Muscle layer of duodenum (tissue), 2 donors: Measurements from ENCODE around the gene GCAT.
A peak's percentile ranks its signal among the peaks of the same experiment; 100 is the strongest.

Experiments
- H3K27ac ChIP-seq: one replicate; pipeline ENCODE4 v1.7.0; 2013; ENCODE audit warnings: mild to moderate bottlenecking, low read length
- H3K27me3 ChIP-seq: one replicate; pipeline ENCODE4 v1.7.0; 2013; ENCODE audit warnings: low read depth, mild to moderate bottlenecking, control low read depth, low read length
- H3K36me3 ChIP-seq, 2 donors: one replicate each; pipeline ENCODE4 v1.7.0; 2013; ENCODE audit warnings: low read length in 2 of 2, control low read depth in 1 of 2, mild to moderate bottlenecking in 1 of 2; ENCODE audit not compliant: insufficient read depth in 2 of 2, control insufficient read depth in 1 of 2
- H3K4me1 ChIP-seq, 2 donors: one replicate each; pipeline ENCODE4 v1.7.0; 2013; ENCODE audit warnings: low read length in 2 of 2, mild to moderate bottlenecking in 2 of 2, control low read depth in 1 of 2, moderate library complexity in 1 of 2; ENCODE audit not compliant: insufficient read depth in 2 of 2, control insufficient read depth in 1 of 2
- H3K4me3 ChIP-seq, 2 donors: one replicate each; pipeline ENCODE4 v1.7.0; 2013; ENCODE audit warnings: low read length in 2 of 2, low read depth in 1 of 2, mild to moderate bottlenecking in 1 of 2
- H3K9me3 ChIP-seq, 2 donors: one replicate each; pipeline ENCODE4 v1.7.0; 2013; ENCODE audit warnings: low read length in 2 of 2, control low read depth in 1 of 2, mild to moderate bottlenecking in 1 of 2; ENCODE audit not compliant: control insufficient read depth in 1 of 2
- donor health status: healthy.

GCAT gene

DNA sequence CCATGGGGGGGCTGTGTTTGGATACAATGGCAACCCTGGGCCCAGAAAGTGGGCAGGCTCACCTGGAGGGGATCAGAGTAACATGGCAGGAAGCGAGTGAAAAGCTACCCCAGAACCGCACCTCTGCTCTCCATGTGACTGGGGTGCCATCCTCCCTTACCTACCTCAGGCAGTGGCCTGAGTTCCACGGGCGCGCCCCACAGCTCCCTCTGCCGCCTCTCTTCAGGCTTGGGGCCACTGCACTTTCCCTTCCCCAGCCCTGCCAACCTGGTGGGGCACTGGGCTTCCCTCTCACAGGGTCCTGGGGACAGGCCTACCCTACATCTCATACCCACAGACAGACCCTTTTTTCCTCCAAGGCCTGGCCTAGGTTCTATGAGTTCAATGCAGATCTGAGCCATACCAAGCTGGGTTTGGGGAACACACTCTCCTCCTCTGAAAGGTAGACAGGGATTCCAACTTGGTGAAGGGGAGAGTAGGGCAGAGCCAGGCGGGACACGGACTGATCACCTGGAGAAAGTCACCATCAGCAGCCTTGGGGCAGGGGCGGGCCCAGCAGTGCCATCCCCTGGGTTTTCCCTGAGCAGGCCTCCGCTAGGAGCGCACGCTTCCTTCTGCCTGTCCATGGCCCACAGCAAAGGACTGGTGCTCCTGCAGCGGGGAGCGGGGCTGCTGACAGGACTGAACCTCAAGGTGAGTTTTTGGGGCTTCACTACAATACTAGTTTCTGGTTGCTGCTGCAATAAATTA, 22.5 kb downstream of the GCAT start:
- no peak overlapping the region for H3K27ac ChIP-seq
- H3K36me3 ChIP-seq: peaks cover 33 to 49% of the 10 kb centered on the region in 2 donors
- peaks cover 0 to 3% of the 10 kb centered on the region in 2 donors for H3K4me1 ChIP-seq
- H3K27me3 ChIP-seq: no peaks in the 10 kb centered on the region
- H3K4me3 ChIP-seq: no peak overlapping the region
- no peaks in the 10 kb centered on the region for H3K9me3 ChIP-seq

DNA sequence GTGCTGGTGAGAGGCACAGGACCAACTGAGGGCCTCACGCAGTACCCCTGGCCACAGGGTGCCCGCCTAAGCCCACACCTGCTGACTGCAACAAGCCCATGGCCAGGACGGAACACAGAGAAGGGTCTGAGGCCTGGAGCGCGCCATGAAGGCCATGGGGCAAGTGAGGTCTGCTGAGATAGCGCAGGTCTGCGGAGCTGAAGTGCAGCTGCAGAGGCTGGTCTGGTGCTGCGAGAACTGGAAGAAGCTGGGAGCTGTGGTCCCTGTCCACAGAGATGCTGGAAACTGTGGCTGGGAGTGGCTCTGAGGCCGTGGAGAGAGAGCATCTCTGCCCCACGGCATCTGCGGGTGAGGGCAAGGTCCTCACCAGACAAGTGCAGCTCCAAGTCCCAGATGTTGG, 23.7 kb downstream of the GCAT start:
- Histone ChIP-seq H3K27ac (no peak overlapping the region), H3K4me1 (peaks cover 0 to 3% of the 10 kb centered on the region in 2 donors), H3K4me3 (no peak overlapping the region), H3K9me3 (no peaks in the 10 kb centered on the region), H3K36me3 (peaks cover 33 to 53% of the 10 kb centered on the region in 2 donors), H3K27me3 (no peaks in the 10 kb centered on the region)

DNA sequence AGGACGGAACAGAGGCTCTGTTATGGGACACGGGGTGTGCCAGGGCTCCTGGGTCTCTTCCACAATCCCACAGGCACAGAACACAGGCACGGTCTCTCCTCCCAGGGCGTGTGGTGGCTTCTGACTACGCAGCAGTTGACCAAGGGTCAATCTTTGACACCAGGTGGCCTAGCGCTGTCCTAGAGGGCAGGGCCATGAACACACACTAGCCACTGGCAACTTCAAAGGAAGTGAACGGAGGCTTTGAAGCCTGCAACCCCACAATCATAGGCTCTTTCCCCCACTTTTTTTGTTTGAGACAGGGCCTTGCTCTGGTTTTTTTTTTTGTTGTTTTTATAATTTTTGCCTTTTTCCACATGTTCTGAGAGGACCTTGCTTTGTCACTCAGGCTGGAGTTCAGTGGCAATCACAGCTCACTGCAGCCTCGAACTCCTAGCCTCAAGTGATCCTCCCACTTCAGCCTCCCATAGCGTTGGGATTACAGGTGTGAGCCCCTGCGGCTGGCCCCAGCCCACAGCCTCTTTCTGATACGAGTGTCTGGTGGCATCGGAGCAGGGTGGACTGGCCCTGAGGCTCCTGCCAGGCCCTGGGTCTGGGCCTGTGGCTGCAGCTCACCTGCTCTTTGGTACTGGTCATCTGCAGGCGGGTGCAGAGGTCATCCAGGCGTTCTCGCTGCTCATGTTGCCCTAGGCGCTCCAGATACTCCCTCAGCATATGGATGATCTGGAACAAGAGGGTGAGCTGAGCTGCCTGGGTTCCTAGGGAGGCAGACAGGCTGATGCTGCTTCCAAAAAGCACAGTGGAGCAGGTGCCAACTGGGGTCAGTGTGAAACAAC, 24.5 kb downstream of the GCAT start:
- Histone ChIP-seq H3K4me3 (no peak overlapping the region), H3K36me3 (peaks cover 33 to 60% of the 10 kb centered on the region in 2 donors), H3K27me3 (no peaks in the 10 kb centered on the region), H3K9me3 (no peaks in the 10 kb centered on the region), H3K27ac (no peak overlapping the region), H3K4me1 (no peaks in the 10 kb centered on the region)

DNA sequence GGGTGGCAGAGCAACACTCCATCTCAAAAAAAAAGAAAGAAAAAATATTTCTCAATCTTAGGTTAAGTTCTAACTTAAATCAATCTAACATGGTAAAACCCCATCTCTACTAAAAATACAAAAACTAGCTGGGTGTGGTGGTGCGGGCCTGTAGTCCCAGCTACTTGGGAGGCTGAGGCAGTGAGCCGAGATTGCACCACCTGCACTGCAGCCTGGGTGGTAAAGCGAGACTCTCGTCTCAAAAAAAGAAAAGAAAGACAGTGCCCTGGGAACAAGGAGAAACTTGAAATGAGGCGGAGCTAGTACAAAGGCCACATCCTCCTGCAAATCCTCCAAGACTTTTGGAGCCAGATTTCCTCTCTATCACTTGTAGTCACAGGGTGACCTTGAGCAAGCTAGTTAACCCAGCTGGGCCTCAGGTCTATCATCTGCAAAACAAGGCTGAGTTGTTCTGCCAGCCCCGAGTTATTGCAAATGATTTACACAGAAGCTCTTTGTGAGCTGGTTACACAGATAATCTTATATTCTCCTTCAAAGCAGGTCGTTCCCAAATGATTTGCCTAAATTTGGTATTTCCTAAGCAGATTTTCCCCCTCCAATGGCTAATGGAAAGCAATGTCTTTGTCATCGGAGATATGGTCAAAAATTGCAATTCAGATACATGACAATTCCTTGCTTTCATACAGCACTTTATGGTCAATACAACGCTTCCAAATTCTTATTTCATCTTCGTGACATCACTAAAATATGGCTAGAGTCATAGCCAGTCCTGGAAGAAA, 34.5 kb downstream of the GCAT start:
- H3K9me3 ChIP-seq: no peaks in the 10 kb centered on the region
- H3K4me3 ChIP-seq: peak overlapping the region in 1 of 2 donors; percentile 32
- H3K27ac ChIP-seq: no peak overlapping the region
- H3K36me3 ChIP-seq: peaks cover 10 to 19% of the 10 kb centered on the region in 2 donors
- H3K27me3 ChIP-seq: no peaks in the 10 kb centered on the region
- peaks cover 3 to 13% of the 10 kb centered on the region in 2 donors for H3K4me1 ChIP-seq

DNA sequence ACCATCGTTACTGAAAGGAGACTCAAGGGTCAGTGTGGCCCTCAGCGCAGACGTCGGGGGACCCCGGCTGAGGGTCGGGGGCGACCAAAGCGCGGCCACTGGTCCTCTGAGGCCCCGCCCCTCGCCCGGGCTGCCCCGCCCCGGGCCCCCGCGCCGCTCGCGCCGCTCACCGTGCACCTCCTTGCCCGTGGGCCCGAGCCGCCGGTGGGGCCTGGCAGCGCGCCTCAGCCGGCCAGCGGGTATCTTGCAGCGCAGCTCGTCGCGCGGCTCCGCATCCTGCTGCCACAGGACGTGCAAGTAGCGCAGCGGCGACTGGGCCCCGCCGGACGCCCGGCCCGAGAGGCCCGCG, 36.0 kb downstream of the GCAT start:
- Histone ChIP-seq H3K27me3 (no peaks in the 10 kb centered on the region), H3K27ac (peak overlapping the region; percentile 63), H3K4me1 (peaks cover 3 to 18% of the 10 kb centered on the region in 2 donors)

DNA sequence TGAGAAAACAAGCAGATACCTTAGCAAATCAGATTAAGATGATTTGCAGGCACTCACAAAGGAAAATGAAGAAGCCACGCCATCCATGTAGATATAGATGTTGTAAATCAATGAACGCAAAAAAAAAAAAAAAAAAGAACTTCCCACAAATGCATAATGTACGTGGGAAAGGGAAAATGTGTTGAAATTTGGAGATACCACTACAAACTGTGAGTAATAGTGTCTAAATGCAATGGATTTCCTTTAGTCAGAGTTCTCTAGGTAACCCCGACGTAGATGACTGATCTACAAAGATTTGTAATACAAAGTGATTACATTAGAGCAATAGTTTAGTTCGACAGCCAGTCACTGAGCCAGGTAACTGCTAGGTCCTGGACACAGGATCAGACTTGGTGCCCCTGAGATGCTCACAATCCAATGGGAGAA, 37.2 kb downstream of the GCAT start:
- Histone ChIP-seq H3K27me3 (no peaks in the 10 kb centered on the region), H3K4me1 (peaks cover 3 to 21% of the 10 kb centered on the region in 2 donors), H3K4me3 (peak overlapping the region; percentile 55 to 91), H3K9me3 (no peaks in the 10 kb centered on the region), H3K27ac (no peak overlapping the region), H3K36me3 (peaks cover 0 to 2% of the 10 kb centered on the region in 2 donors)

More for the DNA sequence above, 36.0 kb downstream of the GCAT start:
- Histone ChIP-seq H3K4me3 (peak overlapping the region; percentile 69 to 91), H3K36me3 (peaks cover under 1 to 8% of the 10 kb centered on the region in 2 donors), H3K9me3 (no peaks in the 10 kb centered on the region)

DNA sequence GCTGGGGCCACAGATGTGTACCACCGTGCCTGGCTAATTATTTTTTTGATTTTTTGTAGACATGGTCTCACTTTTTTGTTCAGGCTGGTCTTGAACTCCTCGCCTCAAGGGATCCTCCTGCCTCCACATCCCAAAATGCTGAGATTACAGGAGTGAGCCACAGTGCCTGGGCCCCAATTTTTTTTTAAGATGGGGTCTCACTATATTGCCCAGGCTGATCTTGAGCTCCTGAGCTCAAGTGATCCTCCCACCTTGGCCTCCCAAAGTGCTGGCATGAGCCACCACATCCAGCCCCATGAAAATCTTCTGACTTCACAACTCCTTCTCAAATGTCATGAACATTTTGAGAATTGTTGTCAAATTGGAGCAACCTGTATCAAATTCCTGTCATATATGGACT, 38.7 kb downstream of the GCAT start:
- H3K27me3 ChIP-seq: no peaks in the 10 kb centered on the region
- peaks cover 5 to 6% of the 10 kb centered on the region in 2 donors for H3K36me3 ChIP-seq
- H3K27ac ChIP-seq: no peak overlapping the region
- peaks cover 8 to 34% of the 10 kb centered on the region in 2 donors for H3K4me1 ChIP-seq
- no peaks in the 10 kb centered on the region for H3K9me3 ChIP-seq
- H3K4me3 ChIP-seq: no peak overlapping the region

DNA sequence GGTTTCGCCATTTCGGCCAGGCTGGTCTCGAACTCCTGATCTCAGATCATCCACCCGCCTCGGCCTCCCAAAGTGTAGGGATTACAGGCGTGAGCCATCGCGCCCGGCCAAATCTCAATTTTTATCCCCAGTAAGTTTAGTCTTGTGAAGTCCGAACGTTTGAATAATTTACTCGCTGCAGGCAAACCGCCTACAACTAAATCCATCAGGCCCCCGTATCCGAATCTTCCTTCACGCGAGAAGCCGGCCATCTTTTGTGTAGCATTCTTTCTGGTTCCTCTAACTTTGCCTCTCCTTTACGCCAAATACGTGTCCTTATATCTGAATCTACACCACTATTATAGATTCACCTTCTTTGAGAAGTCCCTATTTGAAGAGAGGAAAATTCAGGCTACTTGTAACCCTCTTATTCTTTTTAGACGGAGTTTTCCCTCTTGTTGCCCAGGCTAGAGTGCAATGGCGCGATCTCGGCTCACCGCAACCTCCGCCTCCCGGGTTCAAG, 40.9 kb downstream of the GCAT start:
- peaks cover 5 to 21% of the 10 kb centered on the region in 2 donors for H3K4me1 ChIP-seq
- H3K36me3 ChIP-seq: peaks cover 18 to 22% of the 10 kb centered on the region in 2 donors

DNA sequence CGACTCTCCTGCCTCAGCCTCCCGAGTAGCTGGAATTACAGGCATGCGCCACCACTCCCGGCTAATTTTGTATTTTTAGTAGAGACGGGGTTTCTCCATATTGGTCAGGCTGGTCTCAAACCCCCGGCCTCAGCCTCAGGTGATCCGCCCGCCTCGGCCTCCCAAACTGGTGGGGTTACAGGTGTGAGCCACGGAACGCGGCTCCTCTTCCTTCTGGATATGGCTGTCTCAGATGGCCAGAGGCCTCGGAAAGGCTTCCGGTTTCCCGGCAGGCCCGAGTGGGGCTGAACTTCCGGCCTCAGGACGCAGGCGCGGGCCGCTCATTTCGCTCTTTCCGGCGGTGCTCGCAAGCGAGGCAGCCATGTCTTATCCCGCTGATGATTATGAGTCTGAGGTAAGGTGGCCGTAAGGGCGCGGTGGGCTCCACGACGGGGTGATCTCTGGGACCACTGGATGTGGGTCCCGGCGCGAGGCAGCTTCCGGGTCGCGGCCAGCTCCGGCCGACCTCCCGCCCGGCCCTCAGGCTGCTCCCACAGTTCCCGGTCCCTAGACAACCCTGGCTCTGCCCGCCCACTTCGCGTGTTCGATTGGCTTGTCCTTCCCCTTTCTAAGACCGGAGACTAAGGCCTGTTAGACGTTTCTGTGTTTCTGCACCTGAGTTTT, 41.5 kb downstream of the GCAT start, which contains the start of gene EIF3L:
Gene EIF3L, plus strand, starts transcription at position 331 of the 663 bp plus-strand sequence. Its CDS starts 31 bp downstream, at position 362.
- no peaks in the 10 kb centered on the region for H3K9me3 ChIP-seq
- peaks cover 18 to 22% of the 10 kb centered on the region in 2 donors for H3K36me3 ChIP-seq
- peak within 1 kb of the TSS; percentile 84 to 96 for H3K4me3 ChIP-seq
- peak within 1 kb of the TSS; percentile 86 for H3K27ac ChIP-seq
- H3K4me1 ChIP-seq: peaks cover 5 to 26% of the 10 kb centered on the region in 2 donors
- H3K27me3 ChIP-seq: no peaks in the 10 kb centered on the region

More for the DNA sequence above, 40.9 kb downstream of the GCAT start:
- Histone ChIP-seq H3K27me3 (no peaks in the 10 kb centered on the region), H3K9me3 (no peaks in the 10 kb centered on the region), H3K27ac (peak overlapping the region; percentile 86), H3K4me3 (peak overlapping the region; percentile 84 to 96)

DNA sequence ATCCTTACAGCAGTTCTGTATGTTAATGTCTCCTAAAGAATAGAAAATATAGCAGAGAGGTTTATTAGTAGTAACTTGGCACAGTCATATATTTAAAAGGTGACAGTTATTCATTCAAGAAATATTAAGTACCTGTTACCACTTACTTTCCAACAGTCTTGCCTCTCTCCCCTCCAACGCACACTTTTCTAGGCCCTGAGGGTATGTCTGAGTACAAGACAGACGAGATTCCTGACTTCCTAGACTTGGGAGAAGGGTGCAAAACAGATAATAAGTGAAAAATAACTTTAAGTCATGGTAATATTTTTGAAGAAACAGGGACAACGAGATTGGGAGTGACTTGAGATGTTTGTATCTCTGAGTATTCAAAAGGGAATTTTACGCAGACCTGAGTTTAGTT, 43.1 kb downstream of the GCAT start:
- Histone ChIP-seq H3K4me3 (no peak overlapping the region), H3K36me3 (peaks cover 23 to 28% of the 10 kb centered on the region in 2 donors), H3K27ac (no peak overlapping the region), H3K27me3 (no peaks in the 10 kb centered on the region), H3K9me3 (no peaks in the 10 kb centered on the region), H3K4me1 (peaks cover 5 to 38% of the 10 kb centered on the region in 2 donors)
